Subcutaneous adipose tissue (tissue), 4 donors: ENCODE measurements around the gene ATP2C2. TPM values are rescaled to one million over a fixed set of nuclear protein-coding genes. Genes with fewer than 3 reads are reported as not detected.

Experiments used
- total RNA-seq, 4 donors: library from RNA; depleted of rRNA; stranded (reverse); fragments of >200 nt; gene quantifications; one replicate each; pipeline ENCODE4 v1.1.0, GENCODE V29; 2016
- TF ChIP-seq, protein P1 (sequence below): fragments of 450-650 bp; IDR thresholded peaks from one replicate; pipeline ENCODE4 v1.5.1; 2016; ENCODE audit warnings: low read depth, mild to moderate bottlenecking, control low read depth, antibody characterized with exemption, moderate library complexity

ATP2C2 gene
- total RNA-seq, 4 donors from 2014 or later, result not detected

- TF ChIP-seq, protein P1, sequence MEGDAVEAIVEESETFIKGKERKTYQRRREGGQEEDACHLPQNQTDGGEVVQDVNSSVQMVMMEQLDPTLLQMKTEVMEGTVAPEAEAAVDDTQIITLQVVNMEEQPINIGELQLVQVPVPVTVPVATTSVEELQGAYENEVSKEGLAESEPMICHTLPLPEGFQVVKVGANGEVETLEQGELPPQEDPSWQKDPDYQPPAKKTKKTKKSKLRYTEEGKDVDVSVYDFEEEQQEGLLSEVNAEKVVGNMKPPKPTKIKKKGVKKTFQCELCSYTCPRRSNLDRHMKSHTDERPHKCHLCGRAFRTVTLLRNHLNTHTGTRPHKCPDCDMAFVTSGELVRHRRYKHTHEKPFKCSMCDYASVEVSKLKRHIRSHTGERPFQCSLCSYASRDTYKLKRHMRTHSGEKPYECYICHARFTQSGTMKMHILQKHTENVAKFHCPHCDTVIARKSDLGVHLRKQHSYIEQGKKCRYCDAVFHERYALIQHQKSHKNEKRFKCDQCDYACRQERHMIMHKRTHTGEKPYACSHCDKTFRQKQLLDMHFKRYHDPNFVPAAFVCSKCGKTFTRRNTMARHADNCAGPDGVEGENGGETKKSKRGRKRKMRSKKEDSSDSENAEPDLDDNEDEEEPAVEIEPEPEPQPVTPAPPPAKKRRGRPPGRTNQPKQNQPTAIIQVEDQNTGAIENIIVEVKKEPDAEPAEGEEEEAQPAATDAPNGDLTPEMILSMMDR, result no peak
Observed at GRCh38 chr16:84495506-84495905, 127.2 kb downstream of the ATP2C2 start.

DNA sequence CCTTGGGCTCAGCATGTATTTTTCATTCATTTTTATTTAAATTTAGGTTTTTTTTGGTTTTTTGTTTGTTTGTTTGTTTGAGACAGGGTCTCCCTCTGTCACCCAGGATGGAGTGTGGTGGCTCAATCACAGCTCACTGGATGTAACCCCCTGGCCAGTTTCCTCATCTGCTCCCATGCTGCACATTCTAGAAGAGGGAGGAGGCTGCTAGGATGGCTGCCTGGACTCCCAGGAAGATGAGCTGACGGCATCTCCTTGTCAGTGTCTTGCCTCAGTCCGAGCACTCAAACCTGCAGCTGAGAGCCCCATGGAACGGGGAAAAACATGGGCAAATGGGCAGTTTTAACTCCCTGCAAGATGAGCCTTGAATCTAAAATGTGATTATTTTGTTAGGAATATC is 128.7 kb downstream of the ATP2C2 start:
- TF ChIP-seq, protein P1, result no peak

- TF ChIP-seq, protein P1, result no peak
Observed at GRCh38 chr16:84497418-84498222, 129.3 kb downstream of the ATP2C2 start.

DNA sequence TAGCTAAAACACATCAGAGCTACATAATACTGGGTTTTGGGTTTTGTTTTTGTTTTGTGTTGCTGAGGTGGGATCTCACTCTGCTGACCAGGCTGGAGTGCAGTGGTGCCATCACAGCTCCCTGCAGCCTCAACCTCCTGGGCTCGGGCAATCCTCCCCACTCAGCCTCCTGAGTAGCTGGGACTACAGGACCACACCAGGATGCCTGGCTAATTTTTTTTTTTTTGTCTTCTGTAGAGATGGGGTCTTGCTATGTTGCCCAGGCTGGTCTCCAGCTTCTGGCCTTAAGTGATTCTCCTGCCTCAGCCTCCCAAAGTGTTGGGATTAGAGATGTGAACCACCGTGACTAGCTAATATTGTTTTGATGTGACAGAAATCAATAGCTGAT is 129.9 kb downstream of the ATP2C2 start:
- TF ChIP-seq, protein P1, result no peak

DNA sequence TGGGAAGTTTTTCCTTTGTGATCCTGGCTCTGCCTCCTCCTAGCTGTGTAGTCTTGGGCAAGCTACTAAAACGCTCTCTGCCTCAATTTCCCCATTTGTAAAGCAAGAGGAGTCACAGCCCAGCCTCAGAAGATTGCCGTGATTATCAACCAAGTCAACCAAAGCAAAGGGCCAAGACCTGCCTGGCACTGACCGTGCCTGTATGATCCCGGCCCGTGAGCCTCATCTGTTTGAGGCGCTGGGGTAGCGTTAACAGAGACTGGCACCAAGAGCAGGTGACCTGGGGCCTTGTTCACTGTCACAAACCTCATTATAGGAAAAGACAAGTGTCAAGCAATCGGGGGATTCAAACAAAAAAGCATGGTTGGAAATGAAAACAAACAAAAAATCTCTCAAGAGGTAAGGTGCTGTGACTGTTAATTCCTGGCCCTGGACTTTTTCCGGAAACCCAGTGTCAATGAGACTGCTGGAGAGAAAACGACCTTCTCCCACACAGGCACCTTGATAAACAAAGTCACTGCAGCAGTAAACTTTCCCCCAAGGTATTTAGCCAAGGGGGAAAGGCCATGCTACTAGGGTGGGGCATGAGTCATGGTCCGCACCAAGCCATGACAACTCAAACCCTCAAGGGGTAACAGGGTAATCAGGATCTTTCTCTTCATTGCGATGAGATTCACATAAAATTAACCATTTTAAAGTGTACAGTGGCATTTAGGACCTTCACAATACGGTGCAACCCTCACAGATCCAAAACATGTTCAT is 130.7 kb downstream of the ATP2C2 start:
- TF ChIP-seq, protein P1, result no peak

- TF ChIP-seq, protein P1, result no peak
Observed at GRCh38 chr16:84499638-84500037, 131.3 kb downstream of the ATP2C2 start.

- TF ChIP-seq, protein P1, result no peak
Observed at GRCh38 chr16:84500531-84500930, 132.2 kb downstream of the ATP2C2 start.
